Karpas-422 (cell line): Measurements from ENCODE around the gene PPP1CA. TPM values are rescaled to one million over a fixed set of nuclear protein-coding genes. Genes with fewer than 3 reads are reported as not detected.

ENCODE experiments used
- DNase-seq: peaks from one replicate; pipeline ENCODE4 v3.0.0-alpha.2; 2015
- H2AFZ ChIP-seq: fragments of 200-600 bp; sonication (generic); 2 replicates; pipeline ENCODE4 v1.6.1; 2014; ENCODE audit warnings: antibody characterized with exemption, low read length, mixed read lengths
- H3K27ac ChIP-seq: fragments of 200-600 bp; sonication (generic); 2 replicates; pipeline ENCODE4 v1.5.1; 2014; ENCODE audit warnings: mild to moderate bottlenecking, low read length, moderate library complexity
- H3K27me3 ChIP-seq: fragments of 200-600 bp; sonication (generic); 2 replicates; pipeline ENCODE4 v1.6.1; 2014; ENCODE audit warnings: low read length, mixed read lengths
- H3K36me3 ChIP-seq: fragments of 200-600 bp; sonication (generic); 2 replicates; pipeline ENCODE4 v1.6.1; 2014; ENCODE audit warnings: low read length, mixed read lengths; ENCODE audit not compliant: insufficient read depth
- H3K4me1 ChIP-seq: fragments of 200-600 bp; sonication (generic); 2 replicates; pipeline ENCODE4 v1.6.1; 2014; ENCODE audit warnings: mild to moderate bottlenecking, low read length, mixed read lengths
- H3K4me2 ChIP-seq: fragments of 200-600 bp; sonication (generic); 2 replicates; pipeline ENCODE4 v1.6.1; 2014; ENCODE audit warnings: low read length, low read depth, mild to moderate bottlenecking; ENCODE audit not compliant: poor library complexity, severe bottlenecking
- H3K4me3 ChIP-seq: fragments of 200-600 bp; sonication (generic); 2 replicates; pipeline ENCODE4 v1.5.1; 2014; ENCODE audit warnings: mild to moderate bottlenecking, antibody characterized with exemption, low read length, mixed read lengths
- H3K79me2 ChIP-seq: fragments of 200-600 bp; sonication (generic); 2 replicates; pipeline ENCODE4 v1.6.1; 2014; ENCODE audit warnings: mild to moderate bottlenecking, low read length, mixed read lengths
- H3K9ac ChIP-seq: fragments of 200-600 bp; sonication (generic); 2 replicates; pipeline ENCODE4 v1.6.0; 2014; ENCODE audit warnings: low read length
- H3K9me2 ChIP-seq: fragments of 200-600 bp; sonication (generic), shearing (Covaris generic); replicated peaks from 2 replicates; pipeline ENCODE4 v1.6.0; 2014; ENCODE audit warnings: mild to moderate bottlenecking, low read length, moderate library complexity; ENCODE audit not compliant: insufficient read depth
- H3K9me3 ChIP-seq: fragments of 300-700, 200-600 bp; sonication (generic); 2 replicates; pipeline ENCODE4 v1.6.1; 2014; ENCODE audit warnings: low read length, mixed read lengths
- H4K20me1 ChIP-seq: fragments of 200-600 bp; sonication (generic); 2 replicates; pipeline ENCODE4 v1.6.1; 2014; ENCODE audit warnings: mild to moderate bottlenecking, antibody characterized with exemption, low read length, low read depth; ENCODE audit not compliant: insufficient read depth
- total RNA-seq: library from RNA; depleted of rRNA; stranded (reverse); fragments of >200 nt; shearing (Covaris generic); gene quantifications from 2 replicates; pipeline ENCODE4 v1.2.3, GENCODE V29; 2014; ENCODE audit warnings: low replicate concordance

PPP1CA gene
- total RNA-seq, 1 experiment from 2014 or later, result 218 TPM

DNA sequence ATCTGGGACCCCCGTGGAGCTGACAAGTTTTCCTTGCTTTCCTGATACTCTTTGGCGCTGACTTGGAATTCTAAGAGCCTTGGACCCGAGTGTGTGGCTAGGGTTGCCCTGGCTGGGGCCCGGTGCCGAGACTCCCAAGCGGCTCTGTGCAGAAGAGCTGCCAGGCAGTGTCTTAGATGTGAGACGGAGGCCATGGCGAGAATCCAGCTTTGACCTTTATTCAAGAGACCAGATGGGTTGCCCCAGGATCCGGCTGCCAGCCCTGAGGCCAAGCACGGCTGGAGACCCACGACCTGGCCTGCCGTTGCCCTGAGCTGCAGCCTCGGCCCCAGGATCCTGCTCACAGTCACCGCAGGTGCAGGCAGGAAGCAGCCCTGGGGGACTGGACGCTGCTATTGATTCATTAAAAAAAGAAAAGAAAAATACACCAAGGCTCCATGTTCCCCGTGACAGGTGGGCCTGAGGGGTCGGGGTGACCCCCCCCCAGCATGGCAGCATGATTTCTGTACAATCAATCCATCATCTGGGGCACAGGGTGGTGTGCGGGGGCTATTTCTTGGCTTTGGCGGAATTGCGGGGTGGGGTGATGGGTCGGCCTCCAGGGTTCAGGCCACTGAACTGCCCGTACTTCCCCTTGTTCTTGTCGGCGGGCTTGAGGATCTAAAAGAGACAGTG lies 3.5 kb downstream of the PPP1CA start:
- Histone ChIP-seq H4K20me1 (peaks cover 13% of the 10 kb centered on the region; the same call in 1 of the 2 replicates), H3K79me2 (peaks cover 26% of the 10 kb centered on the region), H3K27me3 (no peaks in the 10 kb centered on the region), H3K9me3 (no peaks in the 10 kb centered on the region), H3K9ac (no peak overlapping the region), H3K27ac (no peak overlapping the region), H3K4me3 (no peak overlapping the region), H3K4me2 (no peak overlapping the region), H3K9me2 (no peaks in the 10 kb centered on the region), H2AFZ (no peak overlapping the region), H3K4me1 (peaks cover 40% of the 10 kb centered on the region), H3K36me3 (peaks cover 30% of the 10 kb centered on the region; the same call in 1 of the 2 replicates)
- no peak for DNase-seq

GRCh38 chr11:67397536-67397935 lies 4.1 kb downstream of the PPP1CA start:
- Histone ChIP-seq H4K20me1 (peaks cover 15% of the 10 kb centered on the region; the same call in 1 of the 2 replicates), H3K4me1 (peaks cover 39% of the 10 kb centered on the region), H3K27me3 (no peaks in the 10 kb centered on the region), H3K4me2 (no peak overlapping the region), H3K9me2 (no peaks in the 10 kb centered on the region), H3K4me3 (no peak overlapping the region), H3K36me3 (peaks cover 30% of the 10 kb centered on the region; the same call in 1 of the 2 replicates), H3K9me3 (no peaks in the 10 kb centered on the region), H3K27ac (no peak overlapping the region), H3K79me2 (peaks cover 29% of the 10 kb centered on the region), H3K9ac (no peak overlapping the region), H2AFZ (no peak overlapping the region)
- no peak for DNase-seq

GRCh38 chr11:67396587-67397389 lies 4.9 kb downstream of the PPP1CA start:
- no peaks in the 10 kb centered on the region for H3K9me2 ChIP-seq
- H3K4me2 ChIP-seq, result no peak overlapping the region
- no peak overlapping the region for H3K9ac ChIP-seq
- peaks cover 30% of the 10 kb centered on the region; the same call in 1 of the 2 replicates for H3K36me3 ChIP-seq
- no peak for DNase-seq
- H3K27me3 ChIP-seq, result no peaks in the 10 kb centered on the region
- H3K4me3 ChIP-seq, result no peak overlapping the region
- peaks cover 19% of the 10 kb centered on the region; the same call in 1 of the 2 replicates for H4K20me1 ChIP-seq
- H2AFZ ChIP-seq, result no peak overlapping the region
- no peaks in the 10 kb centered on the region for H3K9me3 ChIP-seq
- peaks cover 34% of the 10 kb centered on the region for H3K4me1 ChIP-seq
- H3K27ac ChIP-seq, result peak overlapping the region; percentile 10; the same call in 1 of the 2 replicates
- H3K79me2 ChIP-seq, result peaks cover 36% of the 10 kb centered on the region

- H3K9ac ChIP-seq, result no peak overlapping the region
- H3K27ac ChIP-seq, result peak overlapping the region; percentile 10; the same call in 1 of the 2 replicates
- no peak overlapping the region for H3K4me2 ChIP-seq
- peaks cover 30% of the 10 kb centered on the region; the same call in 1 of the 2 replicates for H3K36me3 ChIP-seq
- no peaks in the 10 kb centered on the region for H3K9me3 ChIP-seq
- H3K9me2 ChIP-seq, result no peaks in the 10 kb centered on the region
- H3K79me2 ChIP-seq, result peaks cover 36% of the 10 kb centered on the region
- peaks cover 18% of the 10 kb centered on the region; the same call in 1 of the 2 replicates for H4K20me1 ChIP-seq
- H3K4me3 ChIP-seq, result no peak overlapping the region
- H3K4me1 ChIP-seq, result peaks cover 38% of the 10 kb centered on the region
- H2AFZ ChIP-seq, result no peak overlapping the region
- DNase-seq, result no peak
- H3K27me3 ChIP-seq, result no peaks in the 10 kb centered on the region
Observed at GRCh38 chr11:67396259-67396581, 5.4 kb downstream of the PPP1CA start.

GRCh38 chr11:67395555-67396258 lies 6.0 kb downstream of the PPP1CA start:
- peaks cover 30% of the 10 kb centered on the region; the same call in 1 of the 2 replicates for H3K36me3 ChIP-seq
- no peak overlapping the region for H3K4me2 ChIP-seq
- H3K9ac ChIP-seq, result no peak overlapping the region
- no peak overlapping the region for H3K27ac ChIP-seq
- no peaks in the 10 kb centered on the region for H3K9me2 ChIP-seq
- no peak overlapping the region for H2AFZ ChIP-seq
- no peak overlapping the region for H3K4me3 ChIP-seq
- H4K20me1 ChIP-seq, result peaks cover 13% of the 10 kb centered on the region; the same call in 1 of the 2 replicates
- no peaks in the 10 kb centered on the region for H3K9me3 ChIP-seq
- DNase-seq, result no peak
- H3K4me1 ChIP-seq, result peaks cover 41% of the 10 kb centered on the region
- peaks cover 32% of the 10 kb centered on the region for H3K79me2 ChIP-seq
- H3K27me3 ChIP-seq, result no peaks in the 10 kb centered on the region

DNA sequence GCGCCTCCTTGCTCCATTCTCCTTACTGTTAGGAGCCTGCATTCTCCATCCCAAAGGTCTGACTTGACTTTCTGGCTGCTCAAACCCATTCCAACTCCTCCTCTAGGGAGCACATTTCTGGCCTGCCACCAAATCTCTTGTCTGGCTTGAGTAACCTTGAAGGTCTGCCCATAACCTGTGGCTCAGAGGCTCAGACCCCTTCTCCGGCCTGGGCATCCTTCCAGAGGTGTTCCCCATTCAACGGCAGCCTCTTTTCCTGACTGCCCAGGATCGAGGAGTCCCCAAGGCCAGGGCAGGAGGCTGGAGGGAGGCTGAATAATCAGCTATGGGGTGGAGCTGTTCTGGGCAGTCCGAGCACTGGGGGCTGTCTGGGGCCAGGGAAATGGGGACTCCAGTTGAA lies 7.7 kb downstream of the PPP1CA start:
- H3K36me3 ChIP-seq, result peaks cover 21% of the 10 kb centered on the region; the same call in 1 of the 2 replicates
- H3K27ac ChIP-seq, result peak overlapping the region; percentile 19; the same call in 1 of the 2 replicates
- no peaks in the 10 kb centered on the region for H3K27me3 ChIP-seq
- no peak overlapping the region for H2AFZ ChIP-seq
- H3K9me2 ChIP-seq, result no peaks in the 10 kb centered on the region
- H3K9me3 ChIP-seq, result no peaks in the 10 kb centered on the region
- peak overlapping the region; percentile 97 for H3K4me2 ChIP-seq
- no peak for DNase-seq
- H3K4me3 ChIP-seq, result no peak overlapping the region
- H3K79me2 ChIP-seq, result peaks cover 17% of the 10 kb centered on the region
- peaks cover 9% of the 10 kb centered on the region; the same call in 1 of the 2 replicates for H4K20me1 ChIP-seq
- H3K9ac ChIP-seq, result peak overlapping the region; percentile 23; the same call in 1 of the 2 replicates
- H3K4me1 ChIP-seq, result peaks cover 30% of the 10 kb centered on the region

- Histone ChIP-seq H3K9me3 (no peaks in the 10 kb centered on the region), H3K36me3 (peaks cover 16% of the 10 kb centered on the region; the same call in 1 of the 2 replicates), H3K9me2 (no peaks in the 10 kb centered on the region), H3K4me2 (peak overlapping the region; percentile 97), H3K27me3 (no peaks in the 10 kb centered on the region), H3K9ac (peak overlapping the region; percentile 26; the same call in 1 of the 2 replicates), H2AFZ (no peak overlapping the region), H4K20me1 (peaks cover 9% of the 10 kb centered on the region; the same call in 1 of the 2 replicates), H3K4me3 (0 out of 2 replicates have a peak overlapping the region, but pooled peaks have one; percentile 16), H3K4me1 (peaks cover 30% of the 10 kb centered on the region), H3K27ac (0 out of 2 replicates have a peak overlapping the region, but pooled peaks have one; percentile 19), H3K79me2 (peaks cover 16% of the 10 kb centered on the region)
- no peak for DNase-seq
Observed at GRCh38 chr11:67393437-67393836, 8.2 kb downstream of the PPP1CA start.
